ENCODE results near the gene CGN.
A peak's percentile ranks its signal among the peaks of the same experiment; 100 is the strongest.

Gene CGN, protein sequence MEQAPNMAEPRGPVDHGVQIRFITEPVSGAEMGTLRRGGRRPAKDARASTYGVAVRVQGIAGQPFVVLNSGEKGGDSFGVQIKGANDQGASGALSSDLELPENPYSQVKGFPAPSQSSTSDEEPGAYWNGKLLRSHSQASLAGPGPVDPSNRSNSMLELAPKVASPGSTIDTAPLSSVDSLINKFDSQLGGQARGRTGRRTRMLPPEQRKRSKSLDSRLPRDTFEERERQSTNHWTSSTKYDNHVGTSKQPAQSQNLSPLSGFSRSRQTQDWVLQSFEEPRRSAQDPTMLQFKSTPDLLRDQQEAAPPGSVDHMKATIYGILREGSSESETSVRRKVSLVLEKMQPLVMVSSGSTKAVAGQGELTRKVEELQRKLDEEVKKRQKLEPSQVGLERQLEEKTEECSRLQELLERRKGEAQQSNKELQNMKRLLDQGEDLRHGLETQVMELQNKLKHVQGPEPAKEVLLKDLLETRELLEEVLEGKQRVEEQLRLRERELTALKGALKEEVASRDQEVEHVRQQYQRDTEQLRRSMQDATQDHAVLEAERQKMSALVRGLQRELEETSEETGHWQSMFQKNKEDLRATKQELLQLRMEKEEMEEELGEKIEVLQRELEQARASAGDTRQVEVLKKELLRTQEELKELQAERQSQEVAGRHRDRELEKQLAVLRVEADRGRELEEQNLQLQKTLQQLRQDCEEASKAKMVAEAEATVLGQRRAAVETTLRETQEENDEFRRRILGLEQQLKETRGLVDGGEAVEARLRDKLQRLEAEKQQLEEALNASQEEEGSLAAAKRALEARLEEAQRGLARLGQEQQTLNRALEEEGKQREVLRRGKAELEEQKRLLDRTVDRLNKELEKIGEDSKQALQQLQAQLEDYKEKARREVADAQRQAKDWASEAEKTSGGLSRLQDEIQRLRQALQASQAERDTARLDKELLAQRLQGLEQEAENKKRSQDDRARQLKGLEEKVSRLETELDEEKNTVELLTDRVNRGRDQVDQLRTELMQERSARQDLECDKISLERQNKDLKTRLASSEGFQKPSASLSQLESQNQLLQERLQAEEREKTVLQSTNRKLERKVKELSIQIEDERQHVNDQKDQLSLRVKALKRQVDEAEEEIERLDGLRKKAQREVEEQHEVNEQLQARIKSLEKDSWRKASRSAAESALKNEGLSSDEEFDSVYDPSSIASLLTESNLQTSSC

DNA sequence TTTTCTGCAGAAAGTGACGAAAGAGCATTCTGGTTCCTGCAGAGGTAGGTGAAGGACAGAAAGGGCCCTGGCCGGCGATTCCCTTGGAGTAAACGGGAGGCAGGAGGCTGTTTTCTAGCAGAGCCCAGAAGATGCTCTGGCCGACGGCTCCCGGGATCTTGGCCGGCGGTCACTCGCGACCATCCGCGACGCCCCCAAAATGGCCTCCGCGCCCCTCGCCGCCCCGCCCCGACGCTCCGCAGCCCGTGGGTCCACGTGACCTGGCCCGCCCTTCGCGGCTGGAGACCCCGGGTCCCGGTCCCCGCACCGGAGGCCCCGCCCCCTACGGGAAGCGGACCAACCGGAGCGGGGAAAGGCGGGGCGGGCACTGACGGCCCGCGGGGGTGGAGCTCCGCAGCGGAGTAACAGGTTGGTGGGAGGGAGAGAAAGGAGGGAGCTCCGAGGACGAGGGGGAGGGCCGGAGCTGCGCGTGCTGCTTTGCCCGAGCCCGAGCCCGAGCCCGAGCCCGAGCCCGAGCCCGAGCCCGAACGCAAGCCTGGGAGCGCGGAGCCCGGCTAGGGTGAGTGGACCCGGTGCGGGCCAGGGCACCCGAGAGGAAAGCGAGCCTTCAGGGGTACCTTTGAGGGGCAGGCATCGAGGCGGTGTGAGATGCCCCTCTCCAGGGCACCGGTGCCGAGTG lies at the start of gene CGN:
Gene CGN, plus strand, starts transcription at position 431 of the 679 bp plus-strand sequence. CDS start 7,133 bp downstream, outside the sequence.
- peak; percentile 92 for DNase-seq

DNA sequence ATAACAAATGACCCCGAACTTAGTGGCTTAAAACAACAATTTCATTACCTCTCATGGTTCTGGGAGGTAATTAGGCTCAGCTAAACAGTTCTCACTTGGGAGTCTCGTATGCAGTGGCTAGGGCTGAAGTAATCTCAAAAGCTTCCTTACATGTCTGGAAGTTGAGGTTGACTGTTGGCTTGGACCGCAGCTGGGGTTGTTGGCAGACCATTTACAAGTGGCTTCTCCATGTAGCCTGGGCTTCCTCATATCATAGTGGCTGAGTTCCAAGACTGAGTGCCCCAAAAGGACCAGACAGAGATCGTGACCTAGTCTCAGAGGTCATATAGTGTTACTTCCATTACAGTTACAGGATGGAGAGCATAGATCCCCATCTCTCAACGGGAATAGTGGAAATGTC lies 49.5 kb upstream of the CGN start:
- no peak for DNase-seq

DNA sequence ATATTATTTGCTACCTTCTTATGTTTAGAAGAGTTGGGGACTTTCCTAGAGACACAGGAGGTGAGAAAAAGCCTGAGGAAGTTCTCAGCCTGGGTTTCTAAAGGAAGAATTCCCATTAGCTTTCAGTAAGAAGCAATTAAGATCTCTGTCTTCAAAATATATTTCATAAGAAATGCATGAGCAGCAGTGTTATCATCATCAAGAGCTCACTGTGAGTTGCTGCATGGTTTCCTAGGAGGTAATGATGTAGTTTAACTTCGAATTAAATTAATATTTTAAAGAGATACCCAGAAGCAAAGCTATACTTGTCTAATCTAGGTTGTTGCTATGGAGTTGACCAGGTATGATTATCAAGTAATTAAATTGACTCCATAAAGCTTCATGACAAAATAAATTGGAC lies 46.2 kb upstream of the CGN start:
- DNase-seq: no peak

DNA sequence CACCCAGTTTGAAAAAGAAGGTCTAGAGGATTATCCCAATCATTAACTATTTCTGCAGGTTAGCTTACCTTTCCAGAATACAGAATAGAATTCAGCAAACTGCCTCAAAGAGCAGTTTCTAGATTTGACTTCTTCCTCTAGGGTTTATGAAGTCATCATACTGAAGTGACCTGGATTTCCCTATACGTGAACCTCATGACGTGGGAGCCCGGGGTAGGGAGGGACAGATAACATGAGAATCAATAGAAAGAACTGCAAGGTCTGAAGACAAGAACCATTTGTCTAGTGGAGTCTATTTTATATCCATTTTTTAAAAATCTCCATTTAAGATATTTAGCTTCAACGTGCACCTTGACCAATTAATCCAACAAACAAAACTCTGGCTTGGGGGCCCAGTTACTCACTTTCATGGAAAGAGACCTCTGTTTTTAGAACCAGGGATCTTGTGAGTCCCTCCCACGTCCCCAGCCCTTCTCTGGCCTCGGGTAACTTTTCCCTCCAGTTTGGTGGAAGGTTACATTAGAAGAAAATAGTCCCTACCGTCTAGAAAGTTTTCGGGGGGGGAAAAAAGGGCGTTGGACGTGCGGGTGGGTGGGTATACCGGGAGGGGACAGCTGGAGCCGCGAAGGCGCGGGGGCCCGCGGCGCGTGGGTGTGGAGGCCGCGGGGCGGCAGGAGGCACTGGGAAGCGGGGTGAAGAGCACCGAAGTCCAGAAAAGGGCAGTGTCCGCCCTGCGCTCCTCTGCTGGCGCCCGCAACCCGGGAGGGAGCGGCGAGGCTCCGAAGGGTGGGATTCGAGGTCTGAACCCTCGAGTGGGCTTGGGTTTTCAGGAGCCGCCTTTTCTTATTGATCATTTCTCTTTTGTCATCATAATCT lies 38.1 kb upstream of the CGN start:
- peak; percentile 50 for DNase-seq

DNA sequence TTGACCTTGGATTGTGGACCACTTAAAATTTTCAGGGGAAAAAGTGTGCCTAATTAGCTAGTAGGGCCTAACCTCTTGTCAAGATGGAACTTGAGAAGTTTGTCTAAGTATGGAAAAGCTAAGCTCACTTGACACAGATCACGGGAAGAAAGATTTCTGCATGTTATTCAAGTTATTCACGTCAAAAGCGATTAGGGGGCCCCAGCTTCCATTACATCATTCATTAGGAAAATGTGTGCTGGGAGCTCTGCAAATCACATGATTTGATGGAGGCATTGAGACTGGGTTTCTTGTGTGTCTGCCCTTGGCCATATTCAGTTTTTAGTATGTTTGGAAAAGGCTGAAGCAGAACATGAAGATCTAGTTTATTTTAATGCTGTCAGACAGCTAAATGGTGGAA lies 36.4 kb upstream of the CGN start:
- DNase-seq: no peak

DNA sequence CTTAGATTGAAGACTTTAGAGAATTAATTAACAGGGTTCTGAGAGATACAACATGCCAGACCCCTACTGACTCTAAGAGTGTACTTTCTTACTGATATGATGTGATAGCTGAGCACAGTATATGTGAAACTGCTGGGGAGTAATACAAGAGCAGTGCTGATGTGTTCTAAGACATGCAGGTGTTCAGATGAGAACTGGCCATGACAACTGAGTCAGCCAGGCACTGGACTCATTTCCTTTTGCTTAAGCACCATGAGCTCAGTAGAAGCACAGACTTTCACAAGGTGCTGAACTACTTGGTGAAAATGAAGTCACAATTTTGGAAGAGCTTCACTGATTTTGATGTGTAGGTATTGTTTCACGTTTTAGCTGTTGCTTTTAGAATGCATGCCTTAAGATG lies 36.0 kb upstream of the CGN start:
- no peak for DNase-seq

DNA sequence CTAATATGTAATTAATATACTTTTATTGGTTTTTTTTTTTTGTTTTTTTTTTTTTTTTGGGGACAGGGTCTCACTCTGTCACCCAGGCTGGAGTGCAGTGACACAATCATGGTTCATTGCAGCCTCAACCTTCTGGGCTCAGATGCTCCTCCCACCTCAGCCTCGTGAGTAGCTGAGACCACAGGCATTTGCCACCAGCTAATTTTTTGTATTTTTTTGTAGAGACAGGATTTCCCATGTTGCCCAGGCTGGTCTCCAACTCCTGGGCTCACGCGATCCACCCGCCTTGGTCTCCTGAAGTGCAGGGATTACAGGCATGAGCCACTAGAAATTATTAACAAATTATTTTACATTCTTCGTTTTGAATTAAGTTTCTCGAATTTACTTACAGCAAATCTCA lies 35.1 kb upstream of the CGN start:
- no peak for DNase-seq

DNA sequence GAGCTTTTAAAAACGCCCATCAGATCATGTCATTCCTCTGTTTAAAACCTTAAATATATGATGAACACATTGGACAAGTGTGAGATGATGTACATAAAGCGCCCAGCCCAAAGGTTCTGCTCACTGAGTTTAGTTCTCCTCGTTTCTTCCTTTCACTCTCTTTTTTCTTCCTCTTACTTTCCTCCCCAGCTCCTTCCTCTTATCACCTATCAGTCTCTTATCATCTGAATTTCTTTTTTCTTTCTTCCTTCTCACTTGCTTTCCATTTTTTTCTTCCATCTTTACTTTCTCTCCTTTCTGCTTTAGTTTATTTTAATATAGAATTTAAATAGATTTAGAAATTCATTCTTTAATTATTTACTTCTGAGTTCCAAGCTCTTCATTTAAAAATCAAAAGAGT lies 34.1 kb upstream of the CGN start:
- no peak for DNase-seq

DNA sequence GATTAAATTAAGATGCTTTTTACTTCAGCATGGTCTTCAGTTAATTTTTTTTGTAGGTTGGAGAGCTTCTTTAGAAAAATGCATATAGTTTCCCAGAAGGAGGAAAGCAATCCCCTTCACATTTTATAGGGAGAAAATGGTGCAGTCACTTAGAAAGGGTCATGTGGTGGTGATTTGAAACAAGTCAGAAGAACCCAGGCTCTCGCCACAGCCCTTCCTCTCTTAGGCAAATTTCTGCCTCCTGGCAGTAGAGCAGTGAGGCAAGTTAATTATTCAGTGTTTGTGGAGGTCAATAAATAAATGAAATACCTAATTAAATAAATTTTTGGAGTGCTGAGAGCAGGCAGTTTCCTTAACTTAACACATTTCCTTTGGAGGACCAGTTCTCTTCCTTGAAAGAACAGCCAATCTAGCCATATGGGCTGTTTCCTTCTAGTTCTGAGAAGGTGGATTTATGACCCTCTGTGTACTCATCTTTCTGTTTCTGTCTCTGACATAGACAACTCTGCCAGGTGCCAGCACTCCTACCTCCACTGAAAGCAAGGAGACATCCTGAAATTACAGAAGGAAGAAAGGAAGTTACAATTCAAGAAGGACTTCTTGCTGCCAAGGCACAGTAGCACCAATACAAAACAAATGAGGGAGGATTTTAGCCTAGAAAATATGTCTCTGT lies 32.9 kb upstream of the CGN start:
- DNase-seq: no peak

DNA sequence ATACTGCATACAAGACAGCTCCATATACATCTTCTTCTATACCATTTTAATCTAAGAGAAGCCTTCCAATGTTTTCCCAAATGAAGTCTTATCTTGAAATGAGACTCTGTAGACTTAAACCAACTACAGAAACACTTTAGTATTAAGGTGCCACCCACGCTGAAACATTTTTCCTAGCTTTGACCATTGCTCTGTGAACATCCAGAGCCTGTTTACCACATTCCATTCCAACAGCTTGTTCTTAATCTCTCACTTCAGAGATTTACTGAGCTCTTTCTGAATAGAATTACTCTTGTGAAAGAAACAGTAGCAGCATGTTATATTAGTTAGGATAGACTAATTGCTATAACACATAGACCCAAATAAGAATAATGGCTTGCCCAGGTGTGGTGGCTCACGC lies 32.3 kb upstream of the CGN start:
- DNase-seq: no peak

DNA sequence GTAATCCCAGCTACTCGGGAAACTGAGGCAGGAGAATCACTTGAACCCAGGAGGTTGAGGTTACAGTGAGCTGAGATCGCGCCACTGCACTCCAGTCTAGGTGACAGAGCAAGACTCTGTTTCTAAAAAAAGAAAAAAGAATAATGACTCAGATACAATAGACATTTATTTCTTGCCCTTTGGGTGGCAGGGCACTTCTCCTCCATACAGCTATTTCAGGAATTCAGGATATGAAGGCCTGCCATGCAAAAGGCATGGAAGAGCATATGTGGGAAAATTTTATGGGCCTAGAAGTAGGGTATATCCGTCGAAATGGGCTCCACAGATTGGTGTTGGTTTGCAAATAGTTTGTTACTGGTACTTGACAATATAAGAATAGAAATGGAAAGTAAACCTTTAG lies 31.7 kb upstream of the CGN start:
- no peak for DNase-seq

DNA sequence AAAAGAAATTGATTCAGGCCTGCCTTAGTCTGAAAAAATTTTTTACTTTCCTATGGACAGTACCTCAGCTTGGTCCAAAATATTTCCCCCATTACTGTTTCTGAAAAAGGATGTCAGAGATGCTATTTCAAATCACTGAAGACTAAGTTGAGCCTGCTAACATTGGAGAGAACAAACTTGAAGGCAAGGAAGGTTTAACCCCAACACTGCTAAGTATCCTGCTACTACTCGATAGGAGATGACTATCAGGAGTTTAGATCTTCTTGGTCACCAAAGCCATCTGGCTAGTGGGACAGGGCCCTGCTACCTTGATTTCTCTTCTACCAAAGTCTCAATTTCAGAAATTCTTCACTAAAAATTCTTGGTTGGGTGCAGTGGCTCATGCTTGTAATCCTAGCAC lies 29.2 kb upstream of the CGN start:
- DNase-seq: no peak

DNA sequence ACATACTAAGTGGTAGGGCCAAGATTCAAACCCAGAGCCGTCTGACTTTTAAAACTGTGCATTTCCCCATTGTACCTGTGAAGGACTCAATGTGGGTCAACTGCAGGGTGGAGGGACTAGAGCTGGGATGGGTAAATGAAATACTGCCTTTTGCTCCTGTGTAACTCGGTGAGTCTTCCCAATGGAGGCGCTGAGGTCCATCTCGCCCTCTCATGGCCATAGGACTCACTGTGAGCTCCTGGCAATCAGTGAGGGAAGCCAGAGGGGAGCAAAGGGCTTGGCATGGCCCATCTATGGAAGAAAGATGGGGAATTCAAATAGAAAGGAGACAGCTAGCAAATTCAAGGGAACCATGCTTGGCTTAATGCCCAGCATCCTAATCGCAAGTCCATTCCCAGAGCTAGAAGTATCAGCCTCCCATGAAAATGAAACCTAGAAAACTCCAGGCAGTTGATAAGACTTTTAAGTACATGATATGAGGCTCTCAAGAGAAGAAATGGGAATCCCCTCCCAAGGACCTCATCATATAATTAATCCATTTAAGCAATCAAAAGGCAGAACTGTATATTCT lies 25.4 kb upstream of the CGN start:
- DNase-seq: no peak

DNA sequence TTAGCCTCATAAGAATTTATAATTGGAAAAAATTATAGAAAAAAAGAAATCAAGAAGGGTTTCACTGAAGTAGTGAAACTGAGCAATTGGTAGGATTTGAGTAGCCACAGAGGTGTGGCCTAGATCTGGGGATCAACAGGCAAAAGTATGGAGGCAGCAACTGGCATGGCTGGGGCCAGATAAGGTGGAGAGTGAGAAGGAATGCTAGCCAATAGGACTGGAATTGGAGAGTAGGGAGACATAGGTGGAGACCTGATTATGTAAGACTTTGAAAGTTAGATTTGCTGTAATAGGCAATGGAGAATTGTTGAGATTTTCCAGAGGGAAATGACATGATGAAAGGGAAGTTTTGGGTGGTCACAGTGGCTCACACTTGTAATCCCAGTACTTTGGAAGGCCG lies 24.6 kb upstream of the CGN start:
- DNase-seq: no peak

DNA sequence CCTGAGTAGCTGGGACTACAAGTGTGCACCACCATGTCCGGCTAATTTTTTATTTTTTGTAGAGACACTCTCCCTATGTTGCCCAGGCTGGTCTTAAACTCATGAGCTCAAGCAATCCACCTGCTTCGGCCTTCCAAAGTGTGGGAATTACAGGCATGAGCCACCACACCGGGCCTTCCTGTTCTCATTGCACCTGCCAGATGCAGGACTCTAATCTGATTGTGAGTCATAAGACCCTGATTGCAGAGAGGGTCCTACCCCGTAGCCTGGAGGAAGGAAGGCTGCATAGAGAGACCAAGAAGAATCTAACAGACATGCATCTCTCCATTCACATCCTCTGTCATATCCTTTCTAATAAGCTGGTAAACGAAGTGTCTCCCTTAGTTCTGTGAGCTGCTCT lies 19.5 kb upstream of the CGN start:
- DNase-seq: no peak

DNA sequence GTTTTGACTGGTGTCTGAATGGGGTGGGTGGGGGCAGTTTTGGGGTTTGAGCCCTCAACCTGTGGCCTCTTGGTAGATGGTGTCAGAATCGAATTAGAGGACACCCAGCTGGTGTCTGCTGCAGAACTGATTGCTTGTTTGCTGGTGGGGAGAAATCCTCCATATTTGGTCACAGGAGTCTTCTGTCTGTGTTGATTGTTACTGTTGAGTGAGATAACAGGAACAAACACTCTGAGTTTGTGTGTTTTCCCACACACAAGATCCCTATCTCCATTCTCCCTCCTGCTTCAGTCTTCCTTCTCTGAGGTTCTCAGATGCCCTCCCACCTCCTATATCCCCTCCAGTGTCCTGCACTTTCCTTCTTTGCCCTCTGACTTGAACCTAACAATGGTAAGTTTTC lies 19.1 kb upstream of the CGN start:
- DNase-seq: no peak

DNA sequence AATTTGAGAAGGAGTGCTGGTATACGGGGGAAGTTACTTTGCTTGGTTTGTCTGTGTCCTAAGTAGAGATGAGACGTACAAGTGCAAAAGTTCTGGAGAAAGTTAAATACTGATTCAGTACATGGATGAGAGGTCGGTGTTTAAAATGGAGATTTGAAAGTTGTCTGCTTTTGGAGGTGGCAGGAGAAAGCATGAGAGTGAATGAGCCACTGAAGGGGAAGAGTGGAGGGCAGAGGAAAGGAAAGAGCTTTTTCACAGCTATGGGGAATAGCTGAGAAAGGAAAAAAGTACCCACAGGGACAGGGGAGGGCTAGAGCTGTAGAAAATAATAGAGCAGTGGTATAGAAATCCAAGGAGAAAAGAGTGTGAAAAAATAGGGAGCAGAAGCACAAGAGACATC lies 18.1 kb upstream of the CGN start:
- DNase-seq: no peak

DNA sequence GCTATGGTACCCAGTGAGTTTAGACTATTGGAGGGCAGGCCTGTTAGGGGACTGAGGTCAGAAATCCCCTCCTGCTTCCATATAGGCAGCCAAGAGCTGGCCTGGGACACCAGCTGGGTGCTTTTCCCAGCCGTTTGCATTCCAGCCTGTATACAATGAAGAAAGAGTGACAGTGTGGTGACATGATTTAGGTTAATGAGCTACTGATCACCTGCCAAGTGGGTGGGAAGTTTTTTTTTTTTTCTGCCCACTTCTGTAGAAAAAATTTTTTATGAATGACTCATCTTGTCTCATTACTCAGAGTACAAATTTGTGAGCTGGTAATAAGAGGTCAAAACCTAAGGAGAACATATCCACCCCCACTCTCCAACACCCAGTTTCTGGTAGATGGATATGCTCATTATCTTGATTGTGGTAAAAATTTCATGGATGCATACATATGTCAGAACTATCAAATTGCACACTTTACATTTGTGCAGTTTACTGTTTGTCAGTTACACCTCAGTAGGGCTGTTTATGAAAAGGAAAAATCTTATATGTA lies 16.4 kb upstream of the CGN start:
- DNase-seq: no peak

DNA sequence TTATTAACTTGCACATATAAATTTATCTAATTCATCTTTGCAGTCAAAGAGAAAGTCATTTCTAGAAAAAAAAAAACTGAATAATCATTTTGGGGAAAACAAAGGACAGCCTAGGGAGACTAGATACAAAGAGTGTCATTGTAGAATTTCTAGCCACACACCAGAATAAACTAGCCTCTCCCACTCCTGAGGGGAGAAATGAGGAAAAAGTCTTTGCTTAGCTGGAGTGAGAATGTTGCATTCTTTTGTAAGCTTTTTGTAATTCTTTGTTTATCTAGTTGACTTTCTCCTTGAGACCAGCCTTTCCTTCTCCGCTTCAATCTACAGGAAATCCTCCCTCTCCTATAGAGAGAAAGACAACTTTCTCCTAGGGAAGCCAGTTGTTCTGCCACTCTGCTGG lies 15.9 kb upstream of the CGN start:
- no peak for DNase-seq

DNA sequence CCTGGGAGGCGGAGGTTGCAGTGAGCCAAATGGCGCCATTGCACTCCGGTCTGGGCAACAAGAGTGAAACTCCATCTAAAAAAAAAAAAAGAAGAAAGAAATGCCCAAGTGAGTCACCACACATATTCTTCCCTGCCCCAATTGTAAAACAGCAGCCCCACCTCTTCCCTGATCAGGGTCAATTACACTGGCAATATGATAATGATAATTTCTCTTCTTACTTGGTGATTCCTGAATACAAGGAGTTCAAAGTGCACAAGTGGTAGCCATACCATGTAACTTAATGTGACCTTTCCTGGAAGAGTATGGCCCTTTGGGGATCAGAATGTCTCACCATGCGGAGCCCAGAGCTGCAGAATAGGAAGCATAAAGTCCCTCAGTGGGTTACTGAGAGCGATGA lies 11.8 kb upstream of the CGN start:
- DNase-seq: no peak

DNA sequence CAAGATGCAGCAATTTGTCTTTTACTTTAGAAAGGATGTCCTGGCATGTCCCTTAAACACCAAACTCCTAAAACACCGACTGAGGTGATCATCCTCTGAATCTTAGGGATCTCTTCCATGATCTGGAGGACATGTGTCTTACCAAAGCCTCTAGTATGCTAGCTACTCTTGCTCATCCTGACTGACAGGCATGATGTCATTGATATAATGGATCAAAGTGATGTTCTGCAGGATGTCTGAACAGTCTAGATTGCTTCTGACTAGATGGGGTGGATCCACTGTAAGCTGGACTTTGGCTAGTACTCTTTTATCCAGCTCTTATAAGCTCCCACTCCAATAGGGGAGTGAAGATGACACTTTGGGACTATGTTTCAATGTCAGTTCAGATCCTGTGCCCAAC lies 11.3 kb upstream of the CGN start:
- DNase-seq: no peak
